H1 (cell line): Measurements from ENCODE around the gene PRKN. TPM values are rescaled to one million over a fixed set of nuclear protein-coding genes. Genes with fewer than 3 reads are reported as not detected.

Experiments
- polyA plus RNA-seq, 7 experiments: library from polyadenylated mRNA; depleted of rRNA in 3 of 7; stranded (reverse) in 5 of 7; unstranded in 2 of 7; fragments of >200 nt in 5 of 7; fragments of 200-250 nt in 2 of 7; gene quantifications; 1 replicate in 5 of 7; 2 replicates in 1 of 7; 4 replicates in 1 of 7; pipeline versions ENCODE4 v1.2.1 to v1.2.3, GENCODE V29; 2011 to 2013; ENCODE audit warnings: missing spikeins in 2 of 7, mixed read lengths in 2 of 7
- total RNA-seq: library from RNA; stranded (reverse); fragmentation: NEBNext Ultra II Directional; extraction: Animal tissue kit (Norgen Biotek cat#: 25700); gene quantifications from 2 replicates; pipeline ENCODE4 v1.2.1, GENCODE V29; 2021

Gene PRKN
- total and polyA plus RNA-seq, 2 of the 8 experiments (the other 6 are each of a cell fraction or from before 2014, with no cell fraction given): 0.13 to 0.29 TPM

Other genes starting within 250 kb of the PRKN start
- gene PACRG, start 208 bp upstream of the PRKN start, total RNA-seq: 0.54 TPM in 1 of 2 replicates, not detected in the other
- 0.17 and 0.44 TPM in 2 replicates for gene PACRG, start 208 bp upstream of the PRKN start, polyA plus RNA-seq (2011; rRNA removed)